HepG2 (cell line): Measurements from ENCODE around the gene AFAP1L2. TPM values are rescaled to one million over a fixed set of nuclear protein-coding genes. Genes with fewer than 3 reads are reported as not detected.

Source experiments
- ATAC-seq: fragments of 200-7000 bp; cut with Tn5 transposase; 3 replicates; pipeline ENCODE4 v1.9.1; 2020; ENCODE audit warnings: mild to moderate bottlenecking, moderate library complexity
- BruUV-seq: library from RNA; stranded (reverse); fragments of 400-500 nt; replicated peaks from 2 replicates; lab custom pipeline; 2021; lab: Mats Ljungman, UMichigan
- CTCF ChIA-PET: fragments of 300-600 bp; formaldehyde crosslinking; extraction: SDS; loops from one replicate; lab custom pipeline; 2021; ENCODE audit warnings: low total read pairs, inconsistent platforms, low intra/inter-chr PET ratio; lab: Yijun Ruan, JAX
- POLR2A ChIA-PET: fragments of 350-600 bp; sonication (Branson Sonifier 250); formaldehyde crosslinking; loops from one replicate; lab custom pipeline; 2020; ENCODE audit warnings: antibody characterized with exemption, inconsistent platforms; lab: Yijun Ruan, JAX
- DNase-seq: peaks from one replicate; pipeline ENCODE4 v3.0.0-alpha.2; 2015; ENCODE audit warnings: low spot score
- FAIRE-seq: peaks from 3 replicates; lab custom pipeline; 2011; peaks lifted over from hg19 to GRCh38; lab: Jason Lieb, UNC
- H2AFZ ChIP-seq: one replicate; pipeline ENCODE4 v1.6.1; 2011; ENCODE audit warnings: low read length, inconsistent platforms
- H3K27ac ChIP-seq: fragments of 300-600 bp; 3 replicates; pipeline ENCODE4 v1.8.0; 2011; ENCODE audit warnings: mixed run types, mild to moderate bottlenecking, mixed read lengths, low read length, inconsistent platforms; ENCODE audit not compliant: insufficient read depth; ENCODE audit errors: extremely low read length
- H3K27me3 ChIP-seq, 2 experiments: fragments of 200-600 bp in 1 of 2; 2 replicates in 1 of 2; 3 replicates in 1 of 2; pipeline versions ENCODE4 v1.6.0 to v1.8.0; 2011; ENCODE audit warnings: low read length in 2 of 2, mild to moderate bottlenecking in 2 of 2, moderate library complexity in 2 of 2, inconsistent platforms in 1 of 2; ENCODE audit not compliant: insufficient read depth in 2 of 2, control insufficient read depth in 1 of 2
- H3K36me3 ChIP-seq, 2 experiments: fragments of 200-600 bp in 1 of 2; replicated peaks in 1 of 2; 2 replicates in 1 of 2; 3 replicates in 1 of 2; pipeline versions ENCODE4 v1.5.1 to v1.8.0; 2011; ENCODE audit warnings: low read length in 2 of 2, inconsistent platforms in 1 of 2; ENCODE audit not compliant: insufficient read depth in 2 of 2, control insufficient read depth in 1 of 2
- H3K4me1 ChIP-seq: 2 replicates; pipeline ENCODE4 v1.5.1; 2012; ENCODE audit warnings: low read length, inconsistent platforms; ENCODE audit not compliant: insufficient read depth
- H3K4me2 ChIP-seq: 2 replicates; pipeline ENCODE4 v1.6.0; 2011; ENCODE audit warnings: low read depth, low read length, inconsistent platforms
- H3K4me3 ChIP-seq, 3 experiments: fragments of 200-600 bp in 1 of 3; sonication (generic), shearing (Covaris generic) in 1 of 3; replicated peaks in 1 of 3; 2 replicates each; pipeline ENCODE4 v1.5.1; 2011 to 2016; ENCODE audit warnings: low read length in 3 of 3, inconsistent platforms in 2 of 3, low read depth in 2 of 3, mild to moderate bottlenecking in 2 of 3, control low read depth in 1 of 3, mixed read lengths in 1 of 3; ENCODE audit not compliant: insufficient read depth in 1 of 3
- H3K79me2 ChIP-seq: one replicate; pipeline ENCODE4 v1.6.1; 2011; ENCODE audit warnings: low read length, inconsistent platforms; ENCODE audit not compliant: insufficient read depth
- H3K9ac ChIP-seq: 2 replicates; pipeline ENCODE4 v1.6.0; 2011; ENCODE audit warnings: mild to moderate bottlenecking, low read depth, low read length, inconsistent platforms; ENCODE audit not compliant: insufficient read depth
- H3K9me3 ChIP-seq: 2 replicates; pipeline ENCODE4 v1.5.1; 2012; ENCODE audit warnings: mild to moderate bottlenecking, low read length
- H4K20me1 ChIP-seq: 2 replicates; pipeline ENCODE4 v1.6.0; 2011; ENCODE audit warnings: inconsistent platforms, mild to moderate bottlenecking, low read length, moderate library complexity; ENCODE audit not compliant: insufficient read depth
- CENPX ChIP-seq: sonication (generic); formaldehyde crosslinking; IDR thresholded peaks from 2 replicates; pipeline ENCODE4 v1.9.0; 2021; ENCODE audit warnings: mild to moderate bottlenecking, missing genetic modification reagents, moderate library complexity
- GPBP1L1 ChIP-seq: sonication (generic); formaldehyde crosslinking; IDR thresholded peaks from 2 replicates; pipeline ENCODE4 v1.5.0; 2020; ENCODE audit warnings: mild to moderate bottlenecking, missing genetic modification reagents
- HES4 ChIP-seq: sonication (generic); formaldehyde crosslinking; IDR thresholded peaks from 2 replicates; pipeline ENCODE4 v1.9.0; 2021; ENCODE audit warnings: mild to moderate bottlenecking, missing genetic modification reagents, borderline replicate concordance
- KLF6 ChIP-seq: IDR thresholded peaks from 2 replicates; pipeline ENCODE4 v1.8.0; 2016; ENCODE audit warnings: missing biosample characterization, missing genetic modification reagents
- ZFYVE20 ChIP-seq: sonication (generic); formaldehyde crosslinking; IDR thresholded peaks from 2 replicates; pipeline ENCODE4 v1.8.0; 2023; ENCODE audit warnings: low read depth, mild to moderate bottlenecking, moderate library complexity, missing genetic modification reagents, borderline replicate concordance
- ZNF333 ChIP-seq: sonication (generic); formaldehyde crosslinking; IDR thresholded peaks from 2 replicates; pipeline ENCODE4 v1.4.0; 2020; ENCODE audit warnings: mild to moderate bottlenecking, missing genetic modification reagents, borderline replicate concordance
- ZNF781 ChIP-seq: sonication (generic); formaldehyde crosslinking; IDR thresholded peaks from 2 replicates; pipeline ENCODE4 v1.5.1; 2020; ENCODE audit warnings: borderline replicate concordance, mild to moderate bottlenecking, missing genetic modification reagents; ENCODE audit errors: not compliant biosample characterization
- WGBS: methylation state at CpG from one replicate; pipeline ENCODE4 v1.1.6; 2017; ENCODE audit warnings: low lambda C conversion rate; 5-methylcytosine and 5-hydroxymethylcytosine counted together
- in situ Hi-C: cut with HindIII; loops from 2 replicates; pipeline ENCODE4 v1.10.0; 2017; ENCODE audit warnings: low pct_unique_long_range_greater_than_20kb; ENCODE audit not compliant: extremely low pct_ligation_motif_present
- intact Hi-C: fragments of 100-400 bp; cut with micrococcal nuclease; formaldehyde crosslinking; loops from one replicate; pipeline ENCODE4 v1.10.0; 2022; ENCODE audit not compliant: unreplicated experiment
- polyA plus RNA-seq, 8 experiments: library from polyadenylated mRNA; depleted of rRNA in 3 of 8; stranded (reverse) in 7 of 8; unstranded in 1 of 8; fragments of >200 nt; fragmentation: Illumina TruSeq in 4 of 8; extraction: Trizol in 4 of 8; gene quantifications; 2 replicates each; pipeline versions ENCODE4 v1.2.1 to v1.2.3, GENCODE V29; 2011 to 2016; ENCODE audit warnings: low read depth in 4 of 8, missing spikeins in 1 of 8, mixed read lengths in 1 of 8; ENCODE audit not compliant: insufficient read depth in 1 of 8
- total RNA-seq, 5 experiments: library from RNA; depleted of rRNA; stranded (reverse); fragments of >200 nt; fragmentation: Illumina TruSeq; extraction: Trizol; gene quantifications; 2 replicates each; pipeline ENCODE4 v1.2.3, GENCODE V29; 2016; ENCODE audit warnings: low read depth in 1 of 5
- TF ChIP-seq, protein P1 (sequence below): sonication (generic); formaldehyde crosslinking; IDR thresholded peaks from 2 replicates; pipeline ENCODE4 v1.8.0; 2022; ENCODE audit warnings: missing genetic modification reagents, low read depth, mild to moderate bottlenecking, borderline replicate concordance
- TF ChIP-seq, protein P2 (sequence below): sonication (generic); formaldehyde crosslinking; IDR thresholded peaks from 2 replicates; pipeline ENCODE4 v1.8.0; 2022; ENCODE audit warnings: mild to moderate bottlenecking, missing genetic modification reagents; ENCODE audit not compliant: insufficient replicate concordance

Gene AFAP1L2
- total and polyA plus RNA-seq, 2 of the 13 experiments (the other 11 are each of a cell fraction or from before 2014, with no cell fraction given): not detected

GRCh38 chr10:114297136-114297705 is 107.1 kb downstream of the AFAP1L2 start:
- Histone ChIP-seq H3K4me2 (no peak overlapping the region), H3K9me3 (peaks cover 18% of the 10 kb centered on the region), H4K20me1 (no peaks in the 10 kb centered on the region), H3K27me3 (peaks cover 0 to 21% of the 10 kb centered on the region in 2 experiments; a peak in 1 of 5 replicates), H3K4me3 (no peak overlapping the region), H3K36me3 (no peaks in the 10 kb centered on the region; a peak in 1 of 5 replicates), H2AFZ (no peak overlapping the region), H3K79me2 (no peaks in the 10 kb centered on the region), H3K4me1 (no peaks in the 10 kb centered on the region), H3K9ac (no peak overlapping the region), H3K27ac (no peak overlapping the region)
- no peak for ATAC-seq
- in situ Hi-C loops (no loop called here), intact Hi-C loops (no loop called here)
- ChIA-PET CTCF (no interaction called here), POLR2A (no interaction called here)
- TF ChIP-seq KLF6 (no peak), ZNF781 (CRISPR knock-in tag) (no peak), CENPX (CRISPR knock-in tag) (no peak), ZNF333 (no peak), GPBP1L1 (CRISPR knock-in tag) (no peak), HES4 (CRISPR knock-in tag) (no peak), ZFYVE20 (CRISPR knock-in tag) (no peak)
- TF ChIP-seq, protein P1, sequence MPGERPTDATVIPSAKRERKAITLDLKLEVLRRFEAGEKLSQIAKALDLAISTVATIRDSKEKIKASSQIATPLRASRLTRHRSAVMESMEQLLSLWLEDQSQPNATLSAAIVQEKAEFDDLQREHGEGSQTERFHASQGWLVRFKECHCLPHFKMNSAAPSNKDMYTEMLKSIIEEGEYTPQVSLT (CRISPR knock-in tag): no peak
- TF ChIP-seq, protein P2, sequence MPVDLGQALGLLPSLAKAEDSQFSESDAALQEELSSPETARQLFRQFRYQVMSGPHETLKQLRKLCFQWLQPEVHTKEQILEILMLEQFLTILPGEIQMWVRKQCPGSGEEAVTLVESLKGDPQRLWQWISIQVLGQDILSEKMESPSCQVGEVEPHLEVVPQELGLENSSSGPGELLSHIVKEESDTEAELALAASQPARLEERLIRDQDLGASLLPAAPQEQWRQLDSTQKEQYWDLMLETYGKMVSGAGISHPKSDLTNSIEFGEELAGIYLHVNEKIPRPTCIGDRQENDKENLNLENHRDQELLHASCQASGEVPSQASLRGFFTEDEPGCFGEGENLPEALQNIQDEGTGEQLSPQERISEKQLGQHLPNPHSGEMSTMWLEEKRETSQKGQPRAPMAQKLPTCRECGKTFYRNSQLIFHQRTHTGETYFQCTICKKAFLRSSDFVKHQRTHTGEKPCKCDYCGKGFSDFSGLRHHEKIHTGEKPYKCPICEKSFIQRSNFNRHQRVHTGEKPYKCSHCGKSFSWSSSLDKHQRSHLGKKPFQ: no peak
- BruUV-seq: no TSS peak
- FAIRE-seq: no peak
- WGBS: 39% methylated on average over 7 of the region's 14 CpGs
- DNase-seq: no peak
